NCI-H510A (cell line): ENCODE measurements around the gene NFATC3.

Source experiments
- DNase-seq: peaks from one replicate; lab custom pipeline; 2025; lab: John Stamatoyannopoulos, UW

The NFATC3 gene

DNA sequence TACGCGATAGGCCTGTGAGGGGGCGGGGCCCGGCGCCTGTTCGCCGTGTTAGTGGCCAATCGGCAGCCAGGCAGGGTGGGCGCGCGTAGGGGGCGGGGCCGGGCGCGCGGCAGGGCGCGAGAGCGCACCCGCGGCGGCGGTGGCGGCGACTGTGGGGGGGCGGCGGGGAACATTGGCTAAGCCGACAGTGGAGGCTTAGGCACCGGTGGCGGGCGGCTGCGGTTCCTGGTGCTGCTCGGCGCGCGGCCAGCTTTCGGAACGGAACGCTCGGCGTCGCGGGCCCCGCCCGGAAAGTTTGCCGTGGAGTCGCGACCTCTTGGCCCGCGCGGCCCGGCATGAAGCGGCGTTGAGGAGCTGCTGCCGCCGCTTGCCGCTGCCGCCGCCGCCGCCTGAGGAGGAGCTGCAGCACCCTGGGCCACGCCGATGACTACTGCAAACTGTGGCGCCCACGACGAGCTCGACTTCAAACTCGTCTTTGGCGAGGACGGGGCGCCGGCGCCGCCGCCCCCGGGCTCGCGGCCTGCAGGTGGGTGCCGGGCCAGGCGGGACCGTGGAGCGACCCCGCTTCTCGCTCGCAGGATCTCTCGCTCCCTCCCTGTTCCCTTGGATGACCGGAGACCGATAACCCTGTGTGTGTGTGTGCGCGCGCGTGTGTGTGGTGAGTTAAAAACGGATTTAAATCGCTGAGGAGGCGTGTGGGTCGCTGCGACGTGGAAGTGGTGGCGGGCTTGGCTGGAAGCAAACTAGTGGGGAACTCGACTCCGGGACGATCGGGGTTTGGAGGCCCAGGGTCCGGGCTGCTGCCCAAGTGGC is at the start of gene NFATC3:
Gene NFATC3, plus strand, starts transcription at position 112 of the 813 bp plus-strand sequence. Its CDS starts 312 bp downstream, at position 424.
- DNase-seq = peak; percentile 87

DNA sequence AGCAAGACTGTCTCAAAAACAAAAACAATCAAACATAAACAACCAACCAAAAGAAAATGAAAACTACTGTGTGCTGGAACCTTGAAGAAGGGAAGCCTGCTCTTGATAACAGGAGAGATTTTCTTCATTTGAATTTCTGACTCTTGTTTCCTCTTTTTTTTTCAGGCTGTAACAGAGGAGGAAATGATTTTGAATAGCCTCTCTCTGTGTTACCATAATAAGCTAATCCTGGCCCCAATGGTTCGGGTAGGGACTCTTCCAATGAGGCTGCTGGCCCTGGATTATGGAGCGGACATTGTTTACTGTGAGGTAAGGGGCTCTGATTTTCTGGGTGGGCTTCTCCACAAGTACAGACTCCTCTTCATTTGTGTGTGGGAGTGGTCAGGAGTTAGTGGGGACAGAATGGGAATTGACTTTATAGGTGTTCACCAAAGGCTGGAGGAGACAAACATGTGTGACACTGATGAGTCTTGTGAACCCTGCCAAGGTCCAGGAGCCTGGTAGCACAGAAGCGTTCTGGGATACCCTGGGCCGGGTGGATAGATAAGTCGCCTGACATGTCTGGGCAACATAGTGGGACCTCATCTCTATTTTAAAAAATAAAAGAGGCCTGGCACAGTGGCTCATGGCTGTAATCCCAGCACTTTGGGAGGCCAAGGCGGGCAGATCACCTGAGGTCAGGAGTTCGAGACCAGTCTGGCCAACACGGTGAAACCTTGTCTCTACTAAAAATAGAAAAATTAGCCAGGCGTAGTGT is 47.2 kb upstream of the NFATC3 start:
- DNase-seq = no peak

DNA sequence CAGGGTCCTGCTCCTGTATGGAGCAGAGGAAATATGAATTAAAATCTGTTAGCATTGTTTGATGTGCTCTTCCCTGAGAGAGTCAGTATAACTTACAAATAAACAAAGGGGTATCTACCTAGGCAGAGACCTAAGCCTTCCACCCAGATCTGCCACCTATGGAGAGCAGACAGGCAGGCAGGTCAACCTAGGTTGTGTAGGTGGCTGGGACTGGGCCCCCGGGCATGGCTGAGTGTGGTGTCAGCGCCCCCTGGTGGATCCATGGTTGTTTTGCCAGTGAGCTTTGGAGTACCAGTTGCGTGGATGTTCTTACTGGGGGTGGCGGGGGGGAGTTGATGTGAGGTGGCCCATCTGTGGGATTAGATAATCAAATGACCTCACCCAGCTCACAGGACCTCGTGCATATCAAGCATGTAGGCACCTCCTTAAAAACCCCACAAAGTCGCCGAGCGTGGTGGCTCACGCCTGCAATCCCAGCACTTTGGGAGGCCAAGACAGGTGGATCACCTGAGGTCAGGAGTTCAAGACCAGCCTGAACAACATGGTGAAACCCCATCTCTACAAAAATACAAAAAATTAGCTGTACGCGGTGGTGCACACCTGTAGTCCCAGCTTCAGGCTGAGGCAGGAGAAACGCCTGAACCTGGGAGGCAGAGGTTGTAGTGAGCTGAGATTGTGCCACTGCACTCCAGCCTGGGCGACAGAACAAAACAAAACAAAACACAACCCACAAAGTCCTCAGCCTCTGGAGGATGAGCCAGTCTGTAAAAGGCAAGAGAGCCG is 44.5 kb upstream of the NFATC3 start:
- DNase-seq = peak; percentile 25

DNA sequence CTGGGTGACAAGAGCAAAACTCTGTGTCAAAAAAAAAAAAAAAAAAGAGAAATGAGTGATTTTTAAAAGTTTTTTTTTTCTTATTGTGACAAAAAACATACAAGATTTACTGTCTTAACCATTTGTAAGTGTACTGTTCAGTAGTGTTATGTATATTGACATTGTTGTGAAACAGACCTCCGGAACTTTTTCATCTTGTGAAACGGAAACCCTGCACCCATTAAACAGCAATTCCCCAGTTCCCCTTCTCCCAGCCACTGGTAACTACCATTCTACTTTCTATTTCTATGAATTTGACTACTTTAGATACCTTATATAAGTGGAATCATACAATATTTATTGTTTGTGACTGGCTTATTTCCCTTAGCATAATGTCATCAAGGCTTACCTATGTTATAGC is 43.4 kb upstream of the NFATC3 start:
- DNase-seq = no peak

DNA sequence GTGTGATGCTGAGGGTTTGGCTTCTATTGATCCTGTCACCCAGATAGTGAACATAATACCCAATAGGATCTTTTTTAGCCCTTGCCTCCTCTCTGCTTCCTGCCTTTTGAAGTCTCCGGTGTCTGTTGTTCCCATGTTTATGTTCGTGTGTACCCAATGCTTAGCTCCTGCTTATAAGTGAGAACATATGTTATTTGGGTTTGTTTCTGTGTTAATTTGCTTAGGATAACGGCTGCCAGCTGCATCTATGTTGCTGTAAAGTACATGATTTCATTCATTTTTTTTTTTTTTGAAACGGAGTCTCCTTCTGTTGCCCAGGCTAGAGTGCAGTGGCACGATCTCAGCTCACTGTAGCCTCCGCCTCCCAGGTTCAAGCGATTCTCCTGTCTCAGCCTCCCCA is 39.1 kb upstream of the NFATC3 start:
- no peak for DNase-seq

DNA sequence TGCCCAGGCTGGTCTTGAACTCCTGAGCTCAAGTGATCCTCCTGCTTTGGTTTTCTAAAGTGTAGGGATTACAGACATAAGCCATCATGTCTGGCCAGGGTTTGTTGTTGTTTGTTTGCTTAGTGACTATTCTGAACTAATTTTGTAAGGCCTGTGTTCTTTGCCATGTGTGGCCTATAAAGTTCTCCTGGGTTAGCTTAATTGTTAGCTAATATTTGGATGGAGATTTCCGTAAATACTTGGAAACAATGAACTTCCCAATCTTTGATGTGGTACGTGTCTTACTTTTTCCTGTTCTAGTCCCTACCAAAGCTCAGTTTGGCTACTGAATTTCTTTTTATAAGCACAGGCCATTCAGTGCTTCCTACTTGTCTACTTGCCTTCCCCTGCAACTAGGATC is 37.2 kb upstream of the NFATC3 start:
- DNase-seq = no peak

DNA sequence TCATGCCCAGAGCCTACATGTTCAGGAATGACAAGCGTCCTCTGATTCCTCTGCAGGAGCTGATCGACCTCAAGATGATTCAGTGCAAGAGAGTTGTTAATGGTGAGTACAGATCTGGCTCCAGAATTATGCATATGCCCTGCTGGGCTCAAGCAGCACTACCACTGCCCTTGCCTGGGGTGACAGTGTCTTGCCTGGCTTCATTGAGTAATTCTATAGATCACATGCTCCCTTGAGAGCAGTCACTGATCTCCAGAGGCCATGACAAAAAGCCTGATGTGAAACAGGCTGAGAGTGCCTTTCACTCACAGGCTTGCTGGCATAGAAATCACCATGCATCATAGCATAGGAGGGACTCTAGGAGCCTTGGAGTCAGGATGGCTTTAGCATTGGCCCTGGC is 35.7 kb upstream of the NFATC3 start:
- DNase-seq = no peak

DNA sequence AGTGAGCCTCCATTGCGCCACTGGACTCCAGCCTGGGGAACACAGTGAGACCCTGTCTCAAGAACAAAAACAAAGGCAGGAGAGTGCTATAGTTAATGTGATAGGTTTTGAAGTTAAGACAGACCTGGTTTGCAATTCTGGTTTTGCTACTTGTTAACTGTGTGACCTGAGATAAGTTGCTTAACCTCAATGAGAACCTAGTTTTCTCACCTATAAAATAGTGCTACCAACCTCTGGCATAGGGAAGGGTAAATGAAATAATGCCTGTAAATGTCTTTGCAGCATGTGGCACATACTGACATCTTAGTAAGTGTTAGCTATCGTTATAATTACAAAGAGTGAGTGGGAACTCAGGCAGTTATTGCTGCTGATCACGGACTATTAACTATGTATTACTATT is 29.8 kb upstream of the NFATC3 start:
- no peak for DNase-seq

DNA sequence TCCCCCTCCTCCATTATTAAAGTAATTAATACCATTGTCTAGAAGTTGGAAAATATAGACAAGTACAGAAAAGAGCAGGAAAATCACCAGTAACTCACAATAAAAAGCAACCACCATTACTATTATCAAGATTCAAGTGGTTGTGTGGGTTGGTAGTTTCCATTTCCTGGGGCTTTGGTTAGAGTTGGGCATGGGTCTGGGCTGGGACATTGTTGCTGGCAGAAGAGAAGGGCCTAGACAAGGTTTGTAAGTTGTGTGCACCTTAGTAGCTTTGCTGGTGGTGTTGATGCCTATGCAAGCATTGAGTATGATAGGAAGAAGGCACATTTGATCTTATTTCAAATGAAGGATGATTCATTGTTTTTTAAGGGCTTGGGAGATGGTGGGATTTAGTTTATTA is 25.4 kb upstream of the NFATC3 start:
- no peak for DNase-seq

DNA sequence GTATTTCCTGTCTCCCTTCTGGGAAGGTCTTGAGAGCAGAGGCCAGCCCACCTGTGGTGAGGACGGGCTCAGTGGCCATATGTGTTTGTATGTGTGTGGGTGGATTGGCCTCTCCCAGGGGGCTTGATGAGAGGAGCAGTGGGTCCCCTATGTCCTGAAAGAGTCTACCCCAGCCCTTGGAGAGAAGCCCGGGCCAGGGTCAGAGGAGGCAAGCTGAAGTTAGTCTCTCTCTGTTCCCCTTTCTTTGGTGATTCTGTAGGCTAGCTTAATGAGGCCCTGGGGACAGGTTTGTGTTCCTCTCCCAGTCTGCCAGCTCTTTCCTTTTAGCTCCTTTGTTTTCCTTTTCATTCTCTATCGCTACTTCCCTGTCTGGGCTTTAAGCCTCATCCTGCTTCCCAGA is 23.8 kb upstream of the NFATC3 start:
- DNase-seq = no peak

DNA sequence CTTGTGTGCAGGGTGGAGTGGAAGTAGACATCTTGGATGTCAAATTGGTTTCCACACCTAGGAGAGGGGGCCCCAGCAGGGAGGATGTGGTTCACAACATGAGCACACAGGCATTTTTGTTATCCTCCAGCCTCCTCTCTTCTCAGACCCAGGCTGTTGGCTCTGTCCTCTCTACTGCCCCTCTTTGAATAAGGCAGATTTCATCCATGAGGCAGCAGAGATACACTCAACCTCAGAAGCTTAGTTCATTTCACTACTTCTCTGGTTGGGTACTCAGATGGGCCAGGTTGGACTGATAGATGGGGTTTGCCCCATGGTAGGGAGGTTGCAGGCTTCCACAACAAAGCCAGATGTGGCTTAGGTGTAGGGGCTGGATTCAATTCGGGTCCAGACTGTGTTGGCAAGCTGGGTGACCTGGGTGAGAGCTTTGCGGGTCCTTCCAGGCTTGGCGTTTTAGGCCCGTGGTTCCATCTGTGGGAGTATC is 22.2 kb upstream of the NFATC3 start:
- DNase-seq = no peak

DNA sequence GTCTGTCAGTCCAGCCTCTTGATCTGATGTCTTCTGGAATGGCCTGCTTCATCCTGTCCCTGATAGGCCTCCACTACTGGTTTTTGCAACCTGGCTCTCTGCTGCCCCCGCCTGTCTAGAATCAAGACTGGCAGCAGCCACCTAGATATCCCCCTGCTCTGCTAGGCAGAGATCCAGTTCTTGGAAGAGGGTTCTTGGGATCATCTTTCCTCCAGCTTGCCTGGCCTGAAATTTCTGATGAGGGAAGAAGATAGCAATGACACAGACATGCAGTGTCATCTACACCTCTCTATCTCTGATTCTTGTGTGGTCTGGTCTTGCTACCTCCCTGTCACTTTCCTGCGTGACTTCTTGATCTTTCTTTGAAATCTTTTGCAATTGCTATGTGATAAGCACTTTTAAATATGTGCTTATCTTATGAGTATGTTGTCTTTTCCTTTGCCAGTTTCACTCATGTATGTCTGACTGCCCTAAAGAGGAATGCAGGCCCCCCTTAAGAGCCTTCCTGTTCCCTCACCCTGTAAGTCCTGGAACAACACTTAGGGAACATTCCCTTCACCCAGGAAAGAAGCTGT is 20.3 kb upstream of the NFATC3 start:
- DNase-seq = no peak

DNA sequence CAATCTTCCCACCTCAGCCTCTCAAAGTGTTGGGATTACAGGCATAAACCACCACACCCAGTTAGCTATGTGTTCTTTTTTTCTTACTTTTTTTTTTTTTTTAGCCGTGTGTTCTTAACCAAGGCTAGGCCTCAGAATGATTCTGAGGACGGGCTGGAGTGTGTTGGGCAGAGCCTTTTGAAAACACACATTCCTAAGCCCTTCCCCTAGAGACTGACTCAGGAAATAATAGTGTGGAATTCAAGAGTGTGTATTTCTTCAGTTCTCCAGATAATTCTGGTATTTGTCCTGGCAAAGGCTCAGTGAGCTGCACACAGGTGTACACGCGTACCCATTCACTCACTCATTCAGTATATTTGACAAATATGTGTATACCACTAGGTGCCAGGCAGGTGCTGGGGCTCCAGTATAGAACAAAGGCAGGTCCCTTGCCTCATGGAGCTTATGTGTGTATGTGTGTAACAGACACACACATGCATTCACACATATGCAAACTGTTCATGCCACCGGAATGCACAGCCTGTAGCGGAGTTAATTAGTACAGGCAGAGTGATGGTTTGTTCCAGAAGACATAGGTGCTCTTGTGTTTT is 19.4 kb upstream of the NFATC3 start:
- no peak for DNase-seq

DNA sequence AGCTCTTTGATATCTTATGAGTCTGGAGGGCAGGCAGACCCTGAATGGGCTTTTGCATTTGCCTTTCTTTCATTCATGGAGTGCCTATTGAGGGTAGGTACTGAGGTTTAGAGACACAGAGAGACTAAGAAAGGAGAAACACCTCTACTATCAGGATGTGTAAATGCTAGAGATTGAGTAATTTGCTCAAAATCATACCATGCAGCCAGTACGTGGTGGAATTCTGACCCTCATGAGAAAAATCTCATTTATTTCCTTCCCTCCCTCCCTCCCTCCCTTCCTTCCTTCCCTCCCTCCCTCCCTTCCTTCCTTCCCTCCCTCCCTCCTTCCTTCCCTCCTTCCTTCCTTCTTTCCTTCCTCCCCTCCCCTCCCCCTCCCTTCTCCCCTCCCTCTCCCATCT is 18.4 kb upstream of the NFATC3 start:
- DNase-seq = no peak

DNA sequence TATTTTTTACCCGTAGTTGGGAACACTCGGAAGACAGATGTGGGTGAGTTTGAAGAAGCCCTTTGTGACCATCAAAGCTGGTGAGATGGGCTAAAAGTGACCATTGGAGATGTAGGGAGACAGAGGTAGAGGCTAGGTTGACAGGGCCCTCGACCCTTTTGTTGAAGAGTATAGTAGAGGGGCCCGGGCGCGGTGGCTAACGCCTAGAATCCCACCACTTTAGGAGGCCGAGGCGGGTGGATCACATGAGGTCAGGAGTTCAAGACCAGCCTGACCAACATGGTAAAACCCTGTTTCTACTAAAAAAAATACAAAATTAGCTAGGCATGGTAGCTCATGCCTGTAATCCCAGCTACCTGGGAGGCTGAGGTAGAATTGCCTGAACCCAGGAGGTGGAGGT is 16.2 kb upstream of the NFATC3 start:
- DNase-seq = no peak

DNA sequence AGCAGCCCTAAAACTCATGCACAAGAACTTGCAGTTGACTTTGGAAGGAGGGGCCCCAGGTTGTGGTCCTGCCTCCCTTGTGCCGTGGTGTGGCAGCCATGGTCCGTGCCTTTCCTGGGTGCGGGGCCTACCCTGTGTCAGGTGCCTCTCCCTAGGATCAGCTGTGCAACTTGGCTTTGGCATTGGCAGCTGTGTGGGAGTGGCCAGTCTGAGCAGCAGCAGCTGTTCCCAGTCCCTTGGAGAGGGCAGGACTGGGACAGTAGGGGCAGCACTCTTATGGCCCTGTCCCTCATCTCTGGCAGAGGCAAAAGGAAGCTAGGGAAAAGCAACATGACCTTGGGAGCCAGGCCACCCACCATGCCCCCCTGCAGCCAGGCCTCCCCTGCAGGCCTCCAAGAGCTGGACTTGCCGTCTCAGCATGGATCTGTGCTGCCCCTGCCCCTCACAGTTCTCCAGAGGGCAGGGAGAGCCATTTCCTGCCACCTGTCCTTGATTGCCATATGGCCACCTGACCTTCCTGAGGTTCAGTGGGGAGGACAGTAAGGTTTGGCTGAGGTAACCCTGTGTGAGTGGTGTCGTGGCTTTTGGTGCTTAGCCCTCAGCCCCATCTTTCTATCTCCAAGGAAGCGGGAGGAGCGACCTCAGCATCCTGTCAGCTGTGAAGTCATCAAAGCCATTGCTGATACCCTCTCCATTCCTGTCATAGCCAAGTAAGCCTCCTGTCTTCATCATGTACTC is 15.5 kb upstream of the NFATC3 start:
- DNase-seq = peak; percentile 71

DNA sequence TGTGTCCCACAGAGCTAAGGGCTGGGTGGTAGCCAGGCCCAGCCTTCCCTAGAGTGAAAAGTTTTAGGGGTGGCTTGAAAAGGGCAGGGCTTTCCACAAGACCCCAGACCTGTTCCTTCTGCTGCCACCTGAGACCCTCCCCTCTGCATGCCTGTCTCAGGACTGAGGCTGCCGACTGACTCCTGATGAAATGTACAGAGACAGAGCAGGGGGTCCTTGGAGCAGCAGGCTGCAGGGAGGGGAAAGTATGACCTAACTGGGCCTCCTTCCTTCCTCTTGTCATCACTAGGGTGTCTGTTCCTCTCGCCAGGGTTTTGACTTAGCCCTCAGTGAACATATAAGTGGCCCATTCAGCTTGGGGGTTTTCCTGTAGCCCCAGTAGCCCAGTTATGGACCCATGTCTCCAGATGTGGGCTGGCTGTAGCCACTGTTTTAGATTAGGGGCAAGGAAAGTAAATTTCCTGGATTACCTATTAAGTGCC is 14.9 kb upstream of the NFATC3 start:
- no peak for DNase-seq

DNA sequence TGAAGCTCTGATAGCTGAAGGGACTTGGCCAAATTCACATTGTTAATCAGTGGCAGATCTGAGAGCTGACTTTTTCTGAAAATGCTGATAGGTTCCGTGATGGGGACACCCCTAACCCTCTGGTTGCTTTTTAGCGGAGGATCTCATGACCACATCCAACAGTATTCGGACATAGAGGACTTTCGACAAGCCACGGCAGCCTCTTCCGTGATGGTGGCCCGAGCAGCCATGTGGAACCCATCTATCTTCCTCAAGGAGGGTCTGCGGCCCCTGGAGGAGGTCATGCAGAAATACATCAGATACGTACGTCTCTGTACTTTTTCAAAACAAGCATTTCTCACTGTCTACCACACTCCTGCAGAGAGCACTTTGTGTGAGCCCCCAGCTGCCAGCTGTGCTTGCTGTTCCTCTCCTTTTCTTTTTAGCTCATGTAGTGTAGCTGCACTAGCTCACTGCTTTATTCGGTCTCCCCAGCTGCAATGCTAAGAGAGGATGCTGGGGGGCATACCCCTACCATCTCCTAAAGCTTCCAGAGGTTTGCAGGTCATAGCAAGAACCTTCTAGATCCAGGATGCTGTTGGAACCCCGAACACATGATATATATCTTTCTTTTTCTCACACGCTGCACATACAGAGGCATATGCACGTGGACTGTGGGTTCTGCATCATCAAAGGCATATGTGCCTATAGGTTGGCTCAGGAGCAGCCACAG is 14.2 kb upstream of the NFATC3 start:
- DNase-seq = no peak

DNA sequence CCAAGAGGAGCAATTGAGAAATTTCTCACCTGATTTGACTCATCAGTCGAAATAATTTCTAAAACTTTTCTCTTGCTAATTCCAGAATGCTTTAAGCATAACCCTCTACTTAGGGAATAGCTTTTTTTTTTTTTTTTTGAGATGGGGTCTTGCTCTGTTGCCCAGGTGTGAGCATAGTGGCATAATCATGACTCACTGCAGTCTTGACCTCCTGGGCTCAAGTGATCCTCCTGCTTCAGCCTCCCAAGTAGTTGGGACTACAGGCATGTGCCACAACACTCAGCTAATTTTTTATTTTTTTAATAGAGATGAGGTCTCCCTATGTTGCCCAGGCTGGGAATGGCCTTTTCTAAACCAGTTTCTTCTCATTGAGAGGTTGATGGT is 13.7 kb upstream of the NFATC3 start:
- no peak for DNase-seq

DNA sequence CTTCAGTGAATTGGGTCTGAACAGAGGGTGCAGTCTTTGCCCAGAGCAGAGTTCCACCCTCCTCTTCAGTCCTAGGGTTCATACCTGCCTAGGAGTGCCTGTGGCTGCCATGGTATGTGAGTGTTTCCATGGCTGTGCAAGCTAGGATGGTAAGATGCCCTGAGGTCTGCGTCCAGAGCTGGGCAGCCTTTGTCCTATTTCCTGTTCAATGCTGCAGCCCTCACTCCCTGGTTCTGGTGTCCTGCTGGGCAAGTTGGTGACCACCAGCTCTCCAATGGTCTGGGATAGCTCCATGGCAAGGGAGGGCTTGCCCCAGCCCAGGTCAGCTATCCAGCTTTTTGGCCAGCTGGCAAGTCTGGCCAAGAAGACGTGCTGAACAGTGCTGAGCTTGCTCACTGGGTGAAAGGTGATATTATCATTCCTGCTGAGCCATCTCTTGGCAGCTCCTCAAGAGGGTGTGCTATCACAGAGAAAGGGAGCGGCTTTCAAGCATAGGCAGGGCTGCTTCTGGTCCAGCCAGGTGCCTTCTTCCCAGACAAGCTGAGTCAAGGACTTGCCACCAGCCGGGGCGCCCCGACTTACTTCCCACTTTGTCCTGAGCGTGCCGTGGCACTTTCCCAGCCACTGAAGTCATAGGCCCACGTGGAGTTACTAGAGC is 13.0 kb upstream of the NFATC3 start:
- no peak for DNase-seq
